GM19467 (cell line): ENCODE data around the gene PDCD11.

Experiments used
- ATAC-seq: cut with Tn5 transposase; IDR thresholded peaks from one replicate; pipeline ENCODE4 v1.9.1; 2021; ENCODE audit warnings: mild to moderate bottlenecking, moderate library complexity; ENCODE audit not compliant: unreplicated experiment

The PDCD11 gene

DNA sequence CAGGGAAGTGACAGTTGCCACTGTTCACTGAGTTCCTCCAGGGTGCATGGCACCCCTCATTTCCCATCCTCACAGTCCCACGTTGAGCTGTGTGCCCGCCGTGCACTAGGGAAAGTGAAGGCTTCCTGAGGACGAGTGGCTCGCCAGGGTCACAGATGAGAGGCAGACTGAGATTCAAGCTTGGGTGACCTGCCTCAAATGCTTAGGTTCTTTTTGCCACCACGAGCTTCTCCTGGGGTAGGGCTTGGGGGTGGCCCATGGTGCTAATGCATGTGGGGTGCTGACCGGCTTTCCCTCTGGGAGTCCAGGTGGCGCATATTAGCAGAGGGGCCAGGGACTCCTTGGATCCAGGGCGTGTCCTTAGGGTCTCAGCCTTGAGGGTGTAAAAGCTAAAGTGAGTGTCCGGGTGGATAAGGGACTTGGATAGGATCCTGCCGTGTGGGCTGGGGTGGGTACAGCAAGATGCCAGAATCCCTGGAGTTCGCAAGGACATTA, 53.8 kb downstream of the PDCD11 start:
- no peak for ATAC-seq

DNA sequence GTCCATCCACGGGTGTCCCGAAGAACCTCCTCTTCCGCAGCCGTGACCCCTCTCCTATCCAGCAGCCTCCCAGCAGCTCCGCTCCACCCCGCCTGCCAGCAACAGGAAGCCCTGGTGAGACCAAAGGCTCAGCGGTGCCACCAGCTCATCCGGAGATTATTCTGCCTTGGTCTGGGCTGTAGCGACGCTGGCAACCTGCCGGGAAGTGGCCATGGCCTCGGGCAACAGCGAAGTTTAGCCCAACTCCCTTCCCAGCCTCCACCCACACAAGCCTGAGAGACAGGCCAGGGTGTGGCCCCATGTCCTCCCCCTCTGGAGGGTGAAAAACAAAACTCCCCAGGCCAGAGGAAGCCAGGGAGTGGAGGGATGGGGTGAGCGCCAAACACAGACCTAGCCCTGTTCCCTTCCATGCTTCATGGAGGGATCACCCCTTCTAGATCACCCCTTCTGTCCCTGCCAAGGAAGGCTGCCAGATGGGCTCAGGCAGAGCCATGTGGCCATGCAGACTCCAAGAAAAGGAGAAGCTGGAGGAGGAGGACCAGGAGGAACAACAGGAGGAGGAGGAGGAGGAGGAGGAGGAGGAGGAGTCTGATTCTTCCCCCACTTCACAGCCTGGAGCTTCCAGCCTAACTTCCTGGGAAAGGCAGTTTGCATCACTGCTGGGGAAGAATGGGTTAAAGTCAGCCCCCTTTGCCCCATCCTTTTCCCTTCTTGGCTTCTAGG, 54.8 kb downstream of the PDCD11 start:
- no peak for ATAC-seq

DNA sequence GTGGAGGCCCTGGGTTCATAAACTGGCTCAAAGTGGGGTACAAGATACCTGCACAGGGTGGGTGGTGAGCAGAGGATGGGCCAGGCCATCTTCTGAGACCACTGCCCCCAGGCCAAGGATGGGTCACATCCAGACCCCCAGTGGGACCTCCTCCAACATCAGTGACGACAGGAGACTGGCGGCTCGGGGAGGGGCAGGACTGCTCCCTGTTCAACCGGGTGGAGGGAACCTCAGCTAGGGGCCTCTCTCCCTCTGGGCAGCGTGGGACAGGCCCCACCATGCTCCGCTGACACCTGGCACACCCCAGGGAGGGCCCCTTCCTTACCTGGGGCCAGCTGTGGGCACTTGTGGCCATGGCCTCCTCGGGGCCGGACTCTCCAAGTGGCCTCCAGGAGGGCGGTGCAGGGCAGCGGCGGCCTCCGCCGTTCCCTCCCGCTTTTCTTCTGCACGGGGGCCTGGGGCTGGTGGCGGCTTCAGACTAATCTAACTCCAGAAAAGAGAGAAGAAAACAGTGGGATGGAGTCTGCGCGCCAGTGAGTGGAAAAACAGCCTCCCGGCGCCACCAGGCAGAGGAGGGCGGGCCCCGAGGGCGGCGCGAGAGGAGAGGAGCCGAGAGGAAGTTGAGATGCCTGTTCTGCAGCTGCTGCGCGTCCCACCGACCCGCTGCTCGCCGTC, 55.5 kb downstream of the PDCD11 start, which contains the start of gene CALHM2:
TSS of gene CALHM2 (minus strand) at position 540 of the 675 bp plus-strand sequence. CDS start 2,429 bp downstream, outside the sequence.
- peak; percentile 63 for ATAC-seq

DNA sequence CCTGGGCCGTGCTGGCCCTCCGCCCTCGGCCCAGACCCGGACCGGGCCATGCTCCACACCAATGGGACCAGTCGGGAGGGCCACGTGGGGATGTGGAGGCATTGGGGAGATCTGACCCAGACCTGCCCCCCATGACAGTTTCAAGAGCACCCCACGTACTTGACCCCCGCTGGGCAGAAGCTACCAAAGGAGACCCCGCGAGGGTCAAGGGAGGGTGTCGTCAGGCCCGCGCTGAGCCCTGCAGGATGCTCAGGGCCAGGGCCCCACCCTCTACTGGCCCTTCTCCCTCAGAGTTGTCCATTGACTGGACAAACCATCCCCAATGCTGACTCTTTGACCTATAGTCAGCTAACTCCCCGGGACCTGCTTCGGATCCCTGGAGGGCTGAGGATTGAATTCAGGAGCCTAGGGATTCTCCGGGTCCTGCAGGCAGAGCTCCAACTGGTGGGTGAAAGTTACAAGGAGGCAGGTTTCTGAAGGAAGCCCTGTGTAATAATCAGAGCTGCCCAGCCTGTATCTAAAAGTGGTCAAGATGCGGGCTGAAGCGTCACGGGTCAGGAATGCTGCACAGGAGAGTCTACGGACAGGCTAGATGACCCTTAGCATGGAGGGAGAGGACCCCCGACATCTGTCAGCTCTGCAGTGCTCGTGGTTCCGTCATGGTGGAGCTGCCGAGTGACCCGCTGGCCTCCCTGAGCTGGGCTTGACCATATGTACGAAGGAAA, 56.2 kb downstream of the PDCD11 start:
- no peak for ATAC-seq

DNA sequence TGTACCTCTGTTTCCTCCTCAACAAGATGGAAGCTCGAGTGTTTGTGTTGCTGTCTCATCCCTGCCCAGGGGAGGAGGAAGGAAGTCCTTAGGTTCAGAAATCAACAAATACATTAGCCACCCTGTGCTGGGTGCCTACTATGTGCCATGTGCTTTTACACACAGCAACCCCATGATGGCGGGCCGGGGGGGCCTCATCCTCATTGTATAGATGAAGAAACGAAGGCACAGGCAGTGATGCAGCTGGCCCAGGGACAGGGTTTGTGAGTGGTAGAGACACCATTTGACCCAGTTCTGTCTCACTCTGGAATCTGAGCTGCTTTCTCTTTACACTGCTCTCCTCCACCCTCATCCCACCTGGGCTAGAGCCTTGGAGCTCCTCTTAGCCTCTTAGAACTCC, 57.6 kb downstream of the PDCD11 start:
- no peak for ATAC-seq

DNA sequence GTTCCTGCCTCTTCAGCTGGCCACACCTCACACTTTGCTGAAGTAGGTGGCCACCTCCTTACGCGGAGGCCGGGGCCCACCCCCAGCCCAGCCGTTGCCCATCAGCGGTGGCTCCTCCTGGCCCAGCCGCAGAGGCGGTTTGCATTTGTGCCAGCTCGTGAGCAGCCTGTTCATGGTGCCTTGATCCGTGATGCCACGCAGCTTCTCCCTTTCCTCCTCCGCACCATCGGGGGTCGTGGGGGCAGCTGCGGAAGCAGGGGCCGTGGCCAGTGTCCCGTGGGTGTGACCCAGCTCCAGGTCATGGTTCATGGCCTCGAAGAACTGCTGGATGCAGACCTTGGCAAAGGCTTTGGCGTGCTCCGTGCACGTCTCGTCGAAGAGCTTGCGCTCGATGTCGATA, 58.8 kb downstream of the PDCD11 start:
- ATAC-seq, result no peak

DNA sequence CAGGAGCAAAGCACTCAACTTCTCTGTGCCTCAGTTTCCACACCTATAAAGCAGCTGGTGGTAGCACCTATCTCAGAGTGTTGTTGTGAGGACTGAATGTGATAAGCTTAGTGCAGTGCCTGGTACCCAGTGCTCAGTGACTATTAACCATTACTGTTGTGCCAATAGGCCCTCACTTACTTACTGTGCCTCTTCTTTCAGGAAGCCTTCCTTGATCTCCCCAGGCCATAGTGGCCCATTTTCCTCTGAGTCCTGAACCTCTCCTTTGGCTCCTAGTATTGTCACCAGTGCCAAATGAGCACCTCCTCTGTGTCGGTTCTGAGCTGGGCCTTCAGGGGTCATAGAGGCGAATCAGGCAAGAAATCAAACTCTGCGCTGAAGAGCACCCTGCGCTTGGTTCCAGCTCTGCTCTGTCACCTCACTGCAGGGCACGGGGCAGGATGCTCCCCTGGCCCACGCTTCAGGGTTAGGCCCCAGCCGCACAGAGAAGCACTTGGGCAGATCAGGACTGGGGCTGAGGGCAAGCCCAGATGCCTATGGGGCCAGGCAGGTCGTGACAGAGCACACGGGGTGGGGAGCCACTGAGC, 59.7 kb downstream of the PDCD11 start:
- no peak for ATAC-seq

DNA sequence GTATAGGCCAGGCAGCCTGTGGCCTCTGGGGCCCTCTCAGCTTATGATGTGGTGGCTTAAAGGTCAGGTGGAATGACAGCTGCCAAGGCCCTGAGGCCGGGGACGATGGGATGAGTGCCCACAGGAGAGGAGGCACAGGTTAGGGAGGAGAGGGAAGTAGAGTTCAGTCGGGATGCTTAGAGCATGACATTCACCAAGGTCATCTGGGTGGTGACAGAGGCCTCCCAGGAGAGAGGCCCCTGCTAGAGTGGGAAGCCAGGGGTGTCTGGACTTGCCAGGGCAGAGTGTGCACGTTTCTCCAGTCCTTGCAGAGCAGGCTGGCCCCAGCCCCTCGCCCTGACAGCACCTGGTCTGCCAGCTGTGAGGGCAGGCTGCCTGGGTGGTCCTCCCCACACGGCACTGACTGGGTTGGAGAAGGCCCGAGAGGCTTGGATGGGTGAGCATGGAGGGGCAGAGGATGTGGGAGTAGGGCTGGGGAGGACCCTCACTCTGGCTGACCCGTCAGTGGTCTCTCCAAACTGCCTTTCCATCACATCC, 60.8 kb downstream of the PDCD11 start:
- ATAC-seq, result no peak

DNA sequence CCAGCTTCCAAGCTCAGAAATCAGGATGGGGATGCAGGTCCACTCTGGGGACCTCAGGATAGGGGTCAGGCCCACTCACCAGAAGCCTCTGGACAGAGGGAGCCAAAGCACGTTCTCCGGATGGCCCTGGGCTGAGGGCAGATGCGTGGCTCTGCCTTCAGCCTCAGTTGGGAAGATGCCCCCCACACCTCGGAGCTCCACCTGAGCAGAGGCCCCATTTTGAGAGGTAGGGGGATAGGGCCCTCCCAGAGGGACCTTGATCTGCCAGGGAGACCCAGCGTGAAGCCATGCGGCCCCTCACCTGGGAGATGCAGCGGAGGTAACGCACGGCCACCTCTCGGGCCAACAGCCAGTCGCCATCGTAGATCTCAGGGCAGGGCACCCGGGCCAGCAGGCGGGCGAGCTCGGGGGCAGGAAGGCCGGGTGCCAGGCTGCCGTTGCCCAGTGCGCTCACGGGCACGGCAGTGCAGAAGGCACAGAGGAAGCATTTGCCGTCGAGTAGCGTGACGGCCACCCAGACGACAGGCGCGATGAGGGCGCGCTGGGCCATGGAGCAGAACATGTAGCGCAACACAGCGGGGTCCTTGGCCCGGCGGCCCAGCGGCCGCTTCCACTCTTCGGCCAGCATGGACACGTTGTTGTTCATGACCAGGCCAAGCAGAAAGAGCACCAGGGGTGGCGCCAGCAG, 61.6 kb downstream of the PDCD11 start:
- no peak for ATAC-seq

DNA sequence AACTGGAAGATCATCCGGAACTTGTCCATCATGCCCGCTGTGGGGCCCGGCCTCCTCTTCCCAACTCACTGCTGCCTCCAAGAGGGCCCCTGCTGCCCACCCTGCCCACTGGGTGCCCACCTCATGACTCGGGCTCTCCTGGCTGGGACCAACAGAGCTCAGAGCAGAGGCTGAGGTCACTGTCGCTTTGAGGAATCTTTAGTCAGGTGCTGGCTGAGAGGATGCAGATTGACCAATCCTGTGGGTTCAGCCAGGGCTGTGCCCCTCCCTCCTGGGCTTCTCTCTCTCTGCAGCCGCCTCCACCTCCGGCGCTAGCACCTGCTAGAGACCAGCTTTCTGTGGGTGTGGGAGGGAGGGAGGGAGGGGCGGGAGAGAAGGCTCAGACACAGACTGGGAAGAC, 62.3 kb downstream of the PDCD11 start, which contains the start of gene CALHM1:
TSS of gene CALHM1 (minus strand) at position 181 of the 400 bp plus-strand sequence. CDS start at position 32, 149 bp downstream.
- no peak for ATAC-seq

DNA sequence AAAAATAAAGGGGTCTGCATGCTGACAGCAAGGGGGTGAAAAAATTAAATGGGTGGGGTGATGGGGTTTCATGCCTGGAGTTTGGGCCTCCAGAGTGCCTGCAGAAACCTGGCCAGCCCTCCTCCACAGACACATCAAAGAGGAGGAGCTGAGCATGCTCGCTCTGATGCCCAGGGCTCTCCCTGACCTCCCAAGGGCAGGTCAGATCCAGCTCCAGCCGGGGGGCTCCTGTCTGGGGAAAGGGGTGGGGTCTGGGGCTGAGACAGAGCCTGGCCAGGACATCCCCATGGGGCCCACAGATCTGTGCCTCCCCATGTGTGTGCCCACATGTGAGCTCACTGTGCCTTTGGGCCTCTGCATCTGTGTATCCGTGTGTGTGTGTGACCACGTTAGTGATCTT, 63.2 kb downstream of the PDCD11 start:
- no peak for ATAC-seq

DNA sequence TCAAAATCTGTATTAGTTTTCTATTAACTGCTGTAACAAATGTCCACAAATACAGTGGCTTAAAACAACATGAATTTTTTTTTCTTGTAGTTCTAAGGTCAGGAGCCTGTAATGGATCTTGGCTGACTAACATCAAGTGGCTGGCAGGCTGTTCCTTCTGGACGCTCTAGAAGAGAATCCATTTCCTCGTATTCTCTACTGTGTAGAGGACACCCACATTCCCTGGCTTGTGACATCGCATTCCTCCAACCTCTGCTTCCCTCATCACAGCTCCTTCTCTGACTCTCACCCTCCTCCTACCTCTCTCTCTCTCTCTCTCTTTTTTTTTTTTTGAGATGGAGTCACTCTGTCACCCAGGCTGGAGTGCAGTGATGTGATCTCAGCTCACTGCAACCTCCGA, 67.1 kb downstream of the PDCD11 start:
- ATAC-seq, result no peak

DNA sequence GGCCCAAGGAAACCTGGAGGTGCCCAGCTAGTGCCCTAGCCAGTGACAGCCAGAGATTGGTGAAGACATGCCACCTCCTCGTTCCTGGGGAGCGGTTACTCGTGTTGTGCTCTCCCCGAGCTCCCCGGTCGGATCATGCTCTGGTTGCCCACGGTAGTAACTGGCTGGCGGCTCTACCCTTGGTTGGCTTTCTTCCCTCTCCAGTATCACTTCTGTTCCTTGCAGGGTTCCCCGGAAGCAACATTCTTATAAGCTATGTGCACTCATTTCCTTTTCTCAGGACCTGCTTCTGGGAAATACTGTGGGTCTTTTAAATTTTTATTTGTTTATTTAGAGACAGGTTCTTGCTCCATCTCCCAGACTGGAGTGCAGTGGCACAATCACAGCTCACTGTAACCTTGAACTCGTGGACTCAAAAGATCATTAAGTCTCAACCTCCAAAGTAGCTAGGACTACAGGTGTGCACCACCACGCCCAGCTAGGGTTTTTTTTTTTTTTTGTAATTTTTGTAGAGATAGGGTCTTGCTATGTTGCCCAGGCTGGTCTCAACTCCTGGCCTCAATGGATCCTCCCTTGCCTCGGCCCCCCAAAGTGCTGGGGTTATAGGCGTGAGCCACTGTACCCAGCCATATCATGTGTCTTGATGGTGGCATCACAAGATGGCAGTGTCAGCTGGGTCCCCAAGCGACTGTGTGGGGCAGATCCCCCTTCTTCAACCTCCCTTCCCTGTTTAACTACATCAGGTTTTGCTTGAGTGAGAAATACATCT, 69.2 kb downstream of the PDCD11 start:
- no peak for ATAC-seq

DNA sequence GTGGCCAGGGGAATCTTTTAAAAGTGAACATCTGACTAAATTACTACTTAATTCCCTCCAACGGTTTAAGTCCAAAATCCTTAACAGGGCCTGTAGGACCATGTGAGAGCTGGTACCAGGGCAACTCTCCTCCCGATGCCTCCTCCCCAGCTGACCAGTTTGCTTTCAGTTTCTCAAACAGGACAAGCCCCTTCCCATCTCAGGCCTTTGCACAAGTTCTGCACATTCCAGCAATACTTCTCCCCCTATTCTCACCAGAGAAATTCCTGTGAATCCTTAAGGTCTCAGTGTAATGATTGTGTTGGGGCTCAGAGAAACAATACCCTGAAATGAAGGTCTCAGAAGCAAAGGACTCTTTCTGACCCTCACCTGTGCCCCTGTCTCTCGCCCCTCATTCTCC, 70.3 kb downstream of the PDCD11 start:
- ATAC-seq, result no peak

DNA sequence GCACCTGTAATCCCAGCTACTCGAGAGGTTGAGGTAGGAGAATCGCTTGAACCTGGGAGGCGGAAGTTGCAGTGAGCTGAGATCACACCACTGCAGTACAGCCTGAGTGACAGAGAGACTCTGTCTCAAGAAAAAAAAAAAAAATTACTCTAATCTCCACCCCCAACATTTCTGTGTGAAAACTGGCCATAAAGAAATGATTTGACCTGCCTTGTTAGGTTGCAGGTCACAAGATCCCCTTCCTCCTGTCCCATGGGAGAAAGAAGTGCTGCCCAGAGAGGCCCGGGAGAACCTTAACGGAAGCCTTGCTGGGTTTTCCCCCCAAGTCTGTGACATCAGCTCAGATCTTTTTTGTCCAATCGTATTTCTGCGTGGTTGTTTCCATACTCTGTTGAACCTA, 71.0 kb downstream of the PDCD11 start:
- no peak for ATAC-seq

DNA sequence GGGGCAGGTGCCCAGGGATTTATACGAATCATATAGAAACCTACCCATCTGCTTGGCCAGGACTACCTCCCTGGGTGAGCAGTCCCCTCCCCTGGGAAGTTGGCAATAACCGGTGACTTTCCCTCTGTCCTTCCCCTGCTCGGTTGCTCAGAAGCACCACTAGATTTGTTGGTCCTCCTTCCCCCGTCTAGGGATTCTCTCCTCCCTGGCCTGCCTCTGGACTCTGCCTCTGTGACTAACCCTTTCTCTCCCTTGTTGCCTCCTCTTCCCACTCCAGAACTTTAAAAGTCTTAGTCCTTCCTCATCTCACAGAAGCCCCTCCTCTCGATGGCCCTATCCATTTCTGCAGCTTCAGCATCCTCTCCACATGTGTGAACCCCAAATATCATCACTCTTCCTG, 72.8 kb downstream of the PDCD11 start:
- ATAC-seq, result no peak

DNA sequence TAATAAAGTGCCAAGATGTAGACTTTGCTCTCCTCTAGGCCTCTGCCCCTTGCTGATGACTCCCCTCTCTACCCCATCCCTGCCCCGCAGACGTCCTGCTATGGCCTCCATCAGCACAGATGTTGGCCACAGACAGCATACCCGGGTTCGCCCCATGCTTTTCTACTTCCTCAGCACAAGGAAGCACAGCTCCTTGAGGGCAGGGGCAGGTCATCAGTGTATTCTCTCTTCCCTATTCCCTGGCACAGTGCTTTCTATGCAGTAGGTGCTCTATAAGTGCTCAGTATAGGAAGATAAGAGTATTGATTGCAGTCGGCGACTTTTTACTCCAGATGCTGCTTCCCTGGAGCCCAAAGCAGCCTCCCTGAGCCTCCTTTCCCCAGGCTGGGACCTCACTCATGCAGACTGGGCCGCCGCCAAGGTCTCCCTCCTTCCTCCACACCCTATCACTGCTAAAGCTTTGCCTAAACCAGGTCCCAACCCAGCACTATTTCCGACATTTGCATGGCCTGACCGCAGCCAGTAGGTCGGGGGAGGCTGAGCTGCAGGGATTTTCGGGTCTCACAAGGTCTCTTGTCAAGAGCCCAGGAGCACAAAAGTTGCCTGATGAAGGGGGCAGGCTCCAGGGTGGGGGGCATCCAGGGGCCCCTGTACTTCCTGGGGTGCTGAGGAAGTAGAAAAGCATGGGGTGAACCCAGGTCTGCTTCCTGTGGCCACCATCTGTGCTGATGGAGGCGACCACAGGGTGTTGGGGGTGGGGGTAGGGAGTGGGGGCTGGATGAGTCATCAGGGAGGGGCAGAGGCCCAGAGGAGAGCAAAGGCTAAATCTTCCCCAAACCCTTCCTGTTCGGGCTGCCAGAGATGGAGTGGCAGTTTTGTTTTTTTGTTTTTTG, 74.6 kb downstream of the PDCD11 start:
- peak; percentile 53 for ATAC-seq

DNA sequence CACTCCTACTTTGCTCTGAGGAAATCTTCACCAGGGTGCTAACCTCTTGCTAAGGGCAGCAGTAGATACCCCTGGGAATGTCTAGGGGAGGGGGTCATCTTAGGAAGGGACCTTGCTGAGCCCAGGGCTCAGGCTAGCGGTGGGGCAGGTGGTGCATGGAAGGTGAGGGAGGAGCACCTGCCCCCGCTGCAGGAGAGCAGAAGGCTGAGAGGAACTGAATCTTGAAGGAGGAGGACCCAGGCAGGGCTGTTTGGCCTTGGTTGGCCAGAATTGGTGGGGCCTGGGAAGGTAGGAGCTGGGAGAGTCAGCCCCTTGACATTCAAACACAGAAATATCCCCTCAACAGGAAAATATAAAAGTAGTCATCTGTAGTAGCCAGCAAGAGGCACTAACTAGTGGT, 75.6 kb downstream of the PDCD11 start:
- no peak for ATAC-seq

DNA sequence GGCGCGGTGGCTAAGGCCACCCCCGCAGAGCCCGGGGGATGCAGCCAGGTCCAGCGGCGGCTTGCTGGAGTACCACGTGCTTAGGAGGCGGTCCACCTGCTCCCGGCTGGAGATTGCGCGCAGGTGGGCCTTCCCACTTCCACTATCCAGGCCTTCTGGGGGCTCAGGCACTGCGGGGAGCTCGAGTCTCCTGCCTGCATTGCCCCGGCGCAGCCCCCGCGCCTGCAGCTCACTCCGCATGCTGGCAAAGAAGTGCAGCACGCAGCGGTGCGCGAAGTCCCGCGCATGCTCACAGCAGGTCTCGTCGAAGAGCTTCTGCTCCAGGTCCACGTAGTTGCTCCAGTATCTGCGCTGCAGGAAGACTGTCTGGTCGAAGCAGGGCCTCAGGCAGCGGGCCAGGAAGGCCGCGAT, 76.8 kb downstream of the PDCD11 start:
- no peak for ATAC-seq
